HEK293 (cell line): Measurements from ENCODE around the gene PCDHGA5.
"Not testable (repeated sequence)": the region's sequence is repeated elsewhere in the genome, so short reads cannot be mapped to it uniquely, and the experiment has no call there.

Source experiments
- CTCF ChIP-seq: fragments of 450-650 bp; formaldehyde crosslinking; IDR thresholded peaks from 2 replicates; pipeline ENCODE4 v1.5.1; 2016; ENCODE audit warnings: missing biosample characterization, missing genetic modification characterization
- MYNN ChIP-seq: fragments of 450-650 bp; formaldehyde crosslinking; IDR thresholded peaks from 2 replicates; pipeline ENCODE4 v1.5.1; 2016; ENCODE audit warnings: missing biosample characterization, missing genetic modification characterization, borderline replicate concordance
- ZNF791 ChIP-seq: fragments of 450-650 bp; formaldehyde crosslinking; IDR thresholded peaks from 2 replicates; pipeline ENCODE4 v1.5.1; 2016; ENCODE audit warnings: missing biosample characterization, missing genetic modification characterization

GRCh38 chr5:141332571-141332970, 31.4 kb upstream of the PCDHGA5 start:
- TF ChIP-seq ZNF791, MYNN, CTCF (tag by site-specific recombination): not testable (repeated sequence)
